Activated CD4-positive, alpha-beta memory T cell treated with anti-CD3 and anti-CD28 coated beads, Interleukin-2, amount 10 ng/mL, durations not matched to agents 7 days and 5 days (primary cell): ENCODE results near the gene ETV4. TPM values are rescaled to one million over a fixed set of nuclear protein-coding genes. Genes with fewer than 3 reads are reported as not detected.

Experiments used
- CTCF ChIA-PET: fragments of 350-600 bp; sonication (Branson Sonifier 250); formaldehyde crosslinking; loops from one replicate; lab custom pipeline; 2021; ENCODE audit warnings: antibody characterized with exemption, inconsistent platforms; lab: Charles Lee
- POLR2A ChIA-PET: fragments of 350-600 bp; sonication (Branson Sonifier 250); formaldehyde crosslinking; loops from one replicate; lab custom pipeline; 2021; ENCODE audit warnings: antibody characterized with exemption; lab: Charles Lee
- DNase-seq: peaks from one replicate; pipeline ENCODE4 v3.0.0-alpha.2; 2020
- H3K27ac Mint-ChIP-seq: one replicate; pipeline ENCODE4 v1.8.0; 2021; ENCODE audit warnings: mild to moderate bottlenecking, mixed read lengths
- H3K27me3 Mint-ChIP-seq: one replicate; pipeline ENCODE4 v1.8.0; 2021; ENCODE audit warnings: mixed read lengths
- H3K36me3 Mint-ChIP-seq: one replicate; pipeline ENCODE4 v1.8.0; 2021; ENCODE audit warnings: low read depth, mixed read lengths
- H3K4me1 Mint-ChIP-seq: one replicate; pipeline ENCODE4 v1.8.0; 2021; ENCODE audit warnings: mixed read lengths
- H3K4me3 Mint-ChIP-seq: one replicate; pipeline ENCODE4 v1.8.0; 2021; ENCODE audit warnings: mild to moderate bottlenecking, mixed read lengths
- H3K9me3 Mint-ChIP-seq: one replicate; pipeline ENCODE4 v1.8.0; 2021; ENCODE audit warnings: mixed read lengths
- total RNA-seq, 2 experiments: library from RNA; stranded (reverse); gene quantifications; one replicate each; pipeline ENCODE4 v1.2.3, GENCODE V29; 2021

Gene ETV4
- total RNA-seq, 2 experiments from 2014 or later: 3.6 to 4.0 TPM

GRCh38 chr17:43563600-43564594 lies 17.8 kb upstream of the ETV4 start:
- POLR2A ChIA-PET: interaction anchor here (0.6 kb wide), 1 partner anchor 387 kb away, joined by 3 read pairs; no protein-coding TSS in a partner anchor
- no peaks in the 10 kb centered on the region for H3K9me3 Mint-ChIP-seq

DNA sequence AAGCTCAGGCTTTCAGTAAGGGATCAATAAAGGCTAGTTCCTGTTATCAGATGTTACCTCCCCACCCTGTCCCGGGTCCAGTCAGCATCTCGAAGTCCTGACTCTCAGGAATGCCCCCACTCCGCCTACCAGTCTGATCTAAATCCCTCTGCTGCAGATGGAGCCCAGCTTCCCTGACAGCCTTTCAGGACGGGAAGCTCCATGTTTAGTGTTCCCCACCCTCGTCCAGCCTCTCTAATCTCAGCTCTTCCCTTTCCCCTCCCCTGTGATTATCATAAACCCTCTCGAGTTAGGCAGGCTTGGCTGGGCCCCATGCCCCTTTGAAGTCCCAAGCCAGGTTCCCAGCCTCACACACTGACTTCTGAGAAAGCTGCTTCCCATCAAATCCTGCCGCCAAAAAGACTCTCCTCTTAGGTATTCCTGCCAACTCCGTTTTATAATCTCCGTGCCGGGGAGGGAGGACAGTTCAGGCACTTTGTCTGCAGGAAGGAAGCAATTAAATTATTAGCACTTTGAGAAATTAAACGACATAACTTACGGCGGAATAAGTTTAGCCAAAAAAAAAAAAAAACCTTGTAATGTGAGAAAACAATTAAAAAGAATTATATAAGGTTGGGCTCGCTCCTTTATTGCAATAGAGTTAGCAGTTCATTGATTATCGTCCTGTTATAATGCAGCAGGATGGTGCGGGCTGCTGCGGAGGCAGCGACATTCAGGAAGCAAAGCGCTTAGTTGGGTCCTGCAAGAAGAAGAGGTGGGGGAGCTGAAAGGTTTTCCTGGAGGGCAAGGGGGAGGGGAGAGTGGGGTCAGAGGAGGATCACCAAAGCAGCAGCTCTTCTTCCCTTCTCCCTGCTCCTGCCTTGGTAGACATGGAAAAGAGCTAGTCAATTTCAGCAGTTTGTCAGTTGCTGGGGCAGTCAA lies 16.8 kb upstream of the ETV4 start:
- Mint-ChIP-seq H3K27me3 (peaks cover 29% of the 10 kb centered on the region), H3K9me3 (no peaks in the 10 kb centered on the region), H3K36me3 (no peaks in the 10 kb centered on the region), H3K27ac (no peak overlapping the region), H3K4me1 (no peaks in the 10 kb centered on the region), H3K4me3 (no peak overlapping the region)
- DNase-seq: no peak
- CTCF ChIA-PET: no interaction called here
- POLR2A ChIA-PET: no interaction called here

More at GRCh38 chr17:43563600-43564594, 17.8 kb upstream of the ETV4 start:
- Mint-ChIP-seq H3K4me1 (no peaks in the 10 kb centered on the region), H3K4me3 (no peak overlapping the region), H3K36me3 (no peaks in the 10 kb centered on the region), H3K27ac (no peak overlapping the region), H3K27me3 (peaks cover 28% of the 10 kb centered on the region)
- DNase-seq: no peak
- CTCF ChIA-PET: no interaction called here

GRCh38 chr17:43560461-43561427 lies 14.6 kb upstream of the ETV4 start:
- H3K9me3 Mint-ChIP-seq: no peaks in the 10 kb centered on the region
- ChIA-PET POLR2A (interaction anchor here (2.0 kb wide), 1 partner anchor 15 kb away, joined by 5 read pairs; no protein-coding TSS in a partner anchor), CTCF (no interaction called here)
- H3K27ac Mint-ChIP-seq: no peak overlapping the region
- H3K4me1 Mint-ChIP-seq: peaks cover 7% of the 10 kb centered on the region
- H3K36me3 Mint-ChIP-seq: no peaks in the 10 kb centered on the region
- no peak for DNase-seq
- H3K27me3 Mint-ChIP-seq: peaks cover 33% of the 10 kb centered on the region
- H3K4me3 Mint-ChIP-seq: no peak overlapping the region

DNA sequence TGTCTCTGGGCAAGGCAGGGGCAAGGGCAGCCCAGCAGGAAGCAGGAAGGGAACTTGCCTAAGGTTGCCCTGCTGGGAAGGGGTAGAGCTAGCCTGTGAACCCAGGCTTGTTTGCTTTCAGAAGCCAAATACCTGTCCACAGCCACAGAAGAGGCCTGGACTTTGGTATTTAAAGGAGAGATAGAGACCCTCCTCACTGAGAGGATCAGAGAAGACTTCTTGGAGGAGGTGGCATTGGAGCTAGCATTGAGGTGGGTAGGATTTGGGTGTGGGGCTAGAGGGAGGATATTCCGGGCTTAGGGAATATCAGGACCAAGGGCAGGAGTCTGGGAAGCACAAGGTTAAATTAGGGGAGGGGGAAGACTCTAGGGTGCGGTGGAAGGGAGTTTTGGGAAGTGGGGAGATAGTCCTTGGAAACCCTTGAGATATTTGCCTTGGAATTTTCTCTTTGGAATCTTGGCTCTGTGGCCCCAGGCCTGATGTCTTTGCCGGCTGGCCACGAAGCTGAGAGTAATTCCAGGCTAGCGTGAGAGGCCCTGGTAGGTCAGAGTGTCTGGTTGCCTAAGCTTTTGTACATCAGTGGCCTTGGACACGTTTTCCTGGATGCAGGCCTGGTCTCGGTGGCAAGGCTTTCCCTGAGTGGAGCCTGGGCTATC lies 13.1 kb upstream of the ETV4 start:
- Mint-ChIP-seq H3K4me3 (no peak overlapping the region), H3K36me3 (no peaks in the 10 kb centered on the region), H3K4me1 (peaks cover 7% of the 10 kb centered on the region), H3K27ac (no peak overlapping the region), H3K9me3 (no peaks in the 10 kb centered on the region), H3K27me3 (peaks cover 34% of the 10 kb centered on the region)
- POLR2A ChIA-PET: no interaction called here
- DNase-seq: no peak
- CTCF ChIA-PET: no interaction called here

- Mint-ChIP-seq H3K9me3 (no peaks in the 10 kb centered on the region), H3K36me3 (no peaks in the 10 kb centered on the region), H3K4me1 (peaks cover 7% of the 10 kb centered on the region), H3K27me3 (peaks cover 35% of the 10 kb centered on the region), H3K27ac (no peak overlapping the region), H3K4me3 (no peak overlapping the region)
- ChIA-PET POLR2A (no interaction called here), CTCF (no interaction called here)
- DNase-seq: no peak
Measured at GRCh38 chr17:43558805-43559160, 12.6 kb upstream of the ETV4 start.

- H3K27me3 Mint-ChIP-seq: peaks cover 27% of the 10 kb centered on the region
- no peaks in the 10 kb centered on the region for H3K36me3 Mint-ChIP-seq
- POLR2A ChIA-PET: interaction anchor here (0.7 kb wide), 1 partner anchor 9 kb away, joined by 3 read pairs; no protein-coding TSS in a partner anchor
- no peak for DNase-seq
- CTCF ChIA-PET: no interaction called here
- H3K9me3 Mint-ChIP-seq: no peaks in the 10 kb centered on the region
- H3K4me1 Mint-ChIP-seq: peaks cover 7% of the 10 kb centered on the region
- H3K27ac Mint-ChIP-seq: no peak overlapping the region
- H3K4me3 Mint-ChIP-seq: no peak overlapping the region
Measured at GRCh38 chr17:43556292-43556691, 10.2 kb upstream of the ETV4 start.

GRCh38 chr17:43554857-43555256 lies 8.7 kb upstream of the ETV4 start:
- Mint-ChIP-seq H3K36me3 (no peaks in the 10 kb centered on the region), H3K27me3 (peaks cover 26% of the 10 kb centered on the region), H3K4me1 (peaks cover 7% of the 10 kb centered on the region), H3K9me3 (no peaks in the 10 kb centered on the region), H3K4me3 (no peak overlapping the region), H3K27ac (no peak overlapping the region)
- no peak for DNase-seq
- ChIA-PET POLR2A (no interaction called here), CTCF (no interaction called here)

DNA sequence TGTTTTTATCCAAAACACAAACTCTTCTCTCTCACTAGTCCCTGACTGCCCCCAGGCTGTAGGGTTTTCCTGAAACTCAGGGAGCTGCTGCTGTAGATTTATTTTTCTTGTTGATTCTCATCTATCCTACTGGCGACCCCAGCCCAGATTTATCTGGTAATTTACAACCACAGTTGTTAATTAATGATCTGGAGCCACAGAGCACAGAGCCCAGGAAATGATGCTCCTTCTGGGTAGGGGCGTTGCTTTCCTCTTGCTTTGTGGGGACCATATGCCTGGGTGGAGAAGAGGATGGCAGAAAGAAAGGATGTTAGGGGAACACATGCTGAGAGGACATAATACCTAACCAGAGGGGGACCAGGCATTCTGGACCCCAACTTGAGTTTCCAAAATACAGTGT lies 7.4 kb upstream of the ETV4 start:
- ChIA-PET CTCF (interaction anchor here (1.3 kb wide), 1 partner anchor 159 kb away, joined by 3 read pairs; no protein-coding TSS in a partner anchor), POLR2A (no interaction called here)
- Mint-ChIP-seq H3K27ac (no peak overlapping the region), H3K4me3 (no peak overlapping the region), H3K4me1 (peaks cover 7% of the 10 kb centered on the region), H3K36me3 (no peaks in the 10 kb centered on the region), H3K27me3 (peaks cover 34% of the 10 kb centered on the region), H3K9me3 (no peaks in the 10 kb centered on the region)
- DNase-seq: no peak

GRCh38 chr17:43552229-43552837 lies 6.2 kb upstream of the ETV4 start:
- POLR2A ChIA-PET: no interaction called here

GRCh38 chr17:43550754-43551153 lies 4.6 kb upstream of the ETV4 start:
- Mint-ChIP-seq H3K4me1 (peaks cover 10% of the 10 kb centered on the region), H3K27ac (no peak overlapping the region), H3K27me3 (peaks cover 38% of the 10 kb centered on the region), H3K36me3 (no peaks in the 10 kb centered on the region), H3K4me3 (no peak overlapping the region), H3K9me3 (no peaks in the 10 kb centered on the region)
- POLR2A ChIA-PET: no interaction called here
- no peak for DNase-seq
- CTCF ChIA-PET: no interaction called here

More at GRCh38 chr17:43552229-43552837, 6.2 kb upstream of the ETV4 start:
- CTCF ChIA-PET: no interaction called here
- no peak overlapping the region for H3K4me3 Mint-ChIP-seq
- peaks cover 39% of the 10 kb centered on the region for H3K27me3 Mint-ChIP-seq
- H3K36me3 Mint-ChIP-seq: no peaks in the 10 kb centered on the region
- DNase-seq: no peak
- H3K9me3 Mint-ChIP-seq: no peaks in the 10 kb centered on the region
- no peak overlapping the region for H3K27ac Mint-ChIP-seq
- H3K4me1 Mint-ChIP-seq: peaks cover 7% of the 10 kb centered on the region

- Mint-ChIP-seq H3K4me1 (peaks cover 16% of the 10 kb centered on the region), H3K4me3 (no peak overlapping the region), H3K9me3 (no peaks in the 10 kb centered on the region), H3K27me3 (peaks cover 39% of the 10 kb centered on the region), H3K36me3 (no peaks in the 10 kb centered on the region), H3K27ac (no peak overlapping the region)
- ChIA-PET CTCF (interaction anchor here (0.5 kb wide), 1 partner anchor 1901 kb away, joined by 3 read pairs; no protein-coding TSS in a partner anchor), POLR2A (no interaction called here)
- no peak for DNase-seq
Measured at GRCh38 chr17:43549496-43549895, 3.4 kb upstream of the ETV4 start.
